ENCODE data around the gene RAB3IL1. TPM values are rescaled to one million over a fixed set of nuclear protein-coding genes. Genes with fewer than 3 reads are reported as not detected.

Gene RAB3IL1
- total and polyA plus RNA-seq, 9 of the 15 experiments (the other 6 are each of a cell fraction or from before 2014, with no cell fraction given), result 0.15 to 42.6 (median 15.5) TPM

GRCh38 chr11:61954851-61955421, 37.6 kb upstream of the RAB3IL1 start:
- ATAC-seq (peak; percentile 50), DNase-seq (ENCODE audit: extremely low read depth in 1 of 4, low spot score in 3 of 4) (peak in 2 of 4 experiments; percentile 21 to 40), FAIRE-seq (no peak)
- WGBS (ENCODE audit: insufficient coverage, low coverage, missing lambda C conversion rate), result 45% methylated on average over 13 of the region's 21 CpGs
- Histone ChIP-seq H3K79me2 (ENCODE audit: control insufficient read depth, insufficient read depth, low read length) (no peaks in the 10 kb centered on the region), H3K27ac (ENCODE audit: extremely low read depth, low read depth, low read length) (no peak overlapping the region; the same call in 2 of the 3 replicates), H2AFZ (ENCODE audit: low read depth, low read length) (peak overlapping the region; percentile 69), H3K36me3 (ENCODE audit: control insufficient read depth, insufficient read depth, low read length) (no peaks in the 10 kb centered on the region), H3K4me1 (replicated peaks in 1 of 2; ENCODE audit: control insufficient read depth in 2 of 2, insufficient read depth in 2 of 2, low read length in 2 of 2) (peaks cover 35 to 37% of the 10 kb centered on the region in 2 experiments), H3K4me3 (no peak overlapping the region), H3K9ac (ENCODE audit: insufficient read depth in 1 of 2, low read depth in 2 of 2, low read length in 2 of 2) (peak overlapping the region in 1 of 2 experiments; percentile 67; a peak in 1 of 4 replicates), H3K9me3 (replicated peaks; ENCODE audit: control insufficient read depth, insufficient read depth, low read depth, low read length) (no peaks in the 10 kb centered on the region), H3K27me3 (ENCODE audit: control insufficient read depth in 2 of 2, insufficient read depth in 2 of 2, low read length in 2 of 2) (no peaks in the 10 kb centered on the region), H3K9me1 (ENCODE audit: control insufficient read depth, insufficient read depth, low read length) (no peaks in the 10 kb centered on the region), H3K4me2 (ENCODE audit: insufficient read depth, low read length) (no peak overlapping the region), H4K20me1 (replicated peaks; ENCODE audit: control insufficient read depth, insufficient read depth, low read length) (no peaks in the 10 kb centered on the region)
- in situ Hi-C loops (cut with MboI) (loop anchor here (5.0 kb wide), 1 partner anchor 158 kb away; no protein-coding TSS in a partner anchor), intact Hi-C loops (cut with micrococcal nuclease) (loop anchor here (1.0 kb wide), 1 partner anchor 99 kb away; no protein-coding TSS in a partner anchor)
- POLR2A ChIA-PET, result interaction anchor here (0.6 to 14.1 kb wide), 2 partner anchors 9 to 40 kb away, joined by 3 to 327 read pairs; partner anchors contain the start of gene FTH1
- BruUV-seq (replicated peaks), result no TSS peak
- CTCF ChIA-PET (ENCODE audit: low intra/inter-chr PET ratio), result interaction anchor here (1.2 kb wide), 1 partner anchor 153 kb away, joined by 7 read pairs; no protein-coding TSS in a partner anchor
- TF ChIP-seq SRSF1 (IDR thresholded peaks at IDR 0.05; ENCODE audit: low read depth, low read length) (no peak), NCOA1 (IDR thresholded peaks at IDR 0.05; ENCODE audit: low read depth) (no peak), HDAC6 (IDR thresholded peaks at IDR 0.05; ENCODE audit: low read depth, low read length) (no peak), E2F6 (IDR thresholded peaks at IDR 0.05; ENCODE audit: borderline replicate concordance in 1 of 2, extremely low read depth in 1 of 2, insufficient read depth in 1 of 2, insufficient read length in 1 of 2, low read depth in 1 of 2, low read length in 1 of 2, poor library complexity in 1 of 2, severe bottlenecking in 1 of 2) (peak in 1 of 2 experiments; percentile 31), TEAD4 (IDR thresholded peaks at IDR 0.05; ENCODE audit: low read length) (no peak), TEAD4 (CRISPR knock-in tag; IDR thresholded peaks at IDR 0.05; ENCODE audit: borderline replicate concordance) (no peak), TRIM24 (IDR thresholded peaks at IDR 0.05) (0 out of 4 replicates have a peak, but pooled peaks of 1 of the 2 experiments have one; percentile 11), ELF4 (CRISPR knock-in tag; IDR thresholded peaks at IDR 0.05) (no peak), CEBPB (tag; IDR thresholded peaks at IDR 0.05) (peak; percentile 82), TRIM28 (IDR thresholded peaks at IDR 0.05) (no peak), NUFIP1 (IDR thresholded peaks at IDR 0.05; ENCODE audit: partially characterized antibody) (no peak), STAT5B (CRISPR knock-in tag; IDR thresholded peaks at IDR 0.05) (no peak), TFAP4 (CRISPR knock-in tag; IDR thresholded peaks at IDR 0.05; ENCODE audit: borderline replicate concordance) (peak; percentile 73), ZNF347 (CRISPR knock-in tag; IDR thresholded peaks at IDR 0.05; ENCODE audit: low read depth) (no peak), HDAC1 (IDR thresholded peaks at IDR 0.05) (no peak)
- TF ChIP-seq, protein P1, sequence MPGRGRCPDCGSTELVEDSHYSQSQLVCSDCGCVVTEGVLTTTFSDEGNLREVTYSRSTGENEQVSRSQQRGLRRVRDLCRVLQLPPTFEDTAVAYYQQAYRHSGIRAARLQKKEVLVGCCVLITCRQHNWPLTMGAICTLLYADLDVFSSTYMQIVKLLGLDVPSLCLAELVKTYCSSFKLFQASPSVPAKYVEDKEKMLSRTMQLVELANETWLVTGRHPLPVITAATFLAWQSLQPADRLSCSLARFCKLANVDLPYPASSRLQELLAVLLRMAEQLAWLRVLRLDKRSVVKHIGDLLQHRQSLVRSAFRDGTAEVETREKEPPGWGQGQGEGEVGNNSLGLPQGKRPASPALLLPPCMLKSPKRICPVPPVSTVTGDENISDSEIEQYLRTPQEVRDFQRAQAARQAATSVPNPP (IDR thresholded peaks at IDR 0.05; ENCODE audit: borderline replicate concordance, insufficient read depth, insufficient read length), result no peak
- TF ChIP-seq, protein P2, sequence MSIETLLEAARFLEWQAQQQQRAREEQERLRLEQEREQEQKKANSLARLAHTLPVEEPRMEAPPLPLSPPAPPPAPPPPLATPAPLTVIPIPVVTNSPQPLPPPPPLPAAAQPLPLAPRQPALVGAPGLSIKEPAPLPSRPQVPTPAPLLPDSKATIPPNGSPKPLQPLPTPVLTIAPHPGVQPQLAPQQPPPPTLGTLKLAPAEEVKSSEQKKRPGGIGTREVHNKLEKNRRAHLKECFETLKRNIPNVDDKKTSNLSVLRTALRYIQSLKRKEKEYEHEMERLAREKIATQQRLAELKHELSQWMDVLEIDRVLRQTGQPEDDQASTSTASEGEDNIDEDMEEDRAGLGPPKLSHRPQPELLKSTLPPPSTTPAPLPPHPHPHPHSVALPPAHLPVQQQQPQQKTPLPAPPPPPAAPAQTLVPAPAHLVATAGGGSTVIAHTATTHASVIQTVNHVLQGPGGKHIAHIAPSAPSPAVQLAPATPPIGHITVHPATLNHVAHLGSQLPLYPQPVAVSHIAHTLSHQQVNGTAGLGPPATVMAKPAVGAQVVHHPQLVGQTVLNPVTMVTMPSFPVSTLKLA (conservative IDR thresholded peaks at IDR 0.05), result no peak

All from K562 (cell line).